Neural progenitor cell (in vitro differentiated cells): ENCODE data around the gene STX8.

ENCODE experiments used
- EZH2 ChIP-seq: fragments of 200-600 bp; sonication (generic); IDR thresholded peaks from 2 replicates; pipeline ENCODE4 v1.6.1; 2017; ENCODE audit warnings: antibody characterized with exemption, mild to moderate bottlenecking, moderate library complexity
- TF ChIP-seq, protein P1 (sequence below): fragments of 200-600 bp; sonication (generic); IDR thresholded peaks from 2 replicates; pipeline ENCODE4 v1.5.1; 2017; ENCODE audit warnings: antibody characterized with exemption, mild to moderate bottlenecking

DNA sequence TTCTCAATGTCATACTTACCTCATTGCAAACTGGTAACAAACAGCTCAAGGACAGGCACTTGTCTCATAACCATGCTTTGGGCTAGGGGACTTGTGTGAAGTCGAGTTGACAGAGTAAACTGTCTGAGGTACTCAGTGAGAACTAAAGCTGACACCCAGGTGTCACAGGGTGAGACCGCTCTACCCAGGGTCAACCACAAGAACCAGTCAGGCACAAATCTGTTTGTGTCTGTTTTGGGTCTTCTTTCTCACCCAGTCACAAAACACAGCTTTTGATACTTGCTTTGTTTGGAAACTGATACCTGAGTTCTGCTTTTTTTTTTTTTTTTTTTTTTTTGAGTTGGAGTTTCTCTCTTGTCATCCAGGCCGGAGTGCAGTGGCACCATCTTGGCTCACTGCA lies 161.1 kb downstream of the STX8 start:
- TF ChIP-seq, protein P1, sequence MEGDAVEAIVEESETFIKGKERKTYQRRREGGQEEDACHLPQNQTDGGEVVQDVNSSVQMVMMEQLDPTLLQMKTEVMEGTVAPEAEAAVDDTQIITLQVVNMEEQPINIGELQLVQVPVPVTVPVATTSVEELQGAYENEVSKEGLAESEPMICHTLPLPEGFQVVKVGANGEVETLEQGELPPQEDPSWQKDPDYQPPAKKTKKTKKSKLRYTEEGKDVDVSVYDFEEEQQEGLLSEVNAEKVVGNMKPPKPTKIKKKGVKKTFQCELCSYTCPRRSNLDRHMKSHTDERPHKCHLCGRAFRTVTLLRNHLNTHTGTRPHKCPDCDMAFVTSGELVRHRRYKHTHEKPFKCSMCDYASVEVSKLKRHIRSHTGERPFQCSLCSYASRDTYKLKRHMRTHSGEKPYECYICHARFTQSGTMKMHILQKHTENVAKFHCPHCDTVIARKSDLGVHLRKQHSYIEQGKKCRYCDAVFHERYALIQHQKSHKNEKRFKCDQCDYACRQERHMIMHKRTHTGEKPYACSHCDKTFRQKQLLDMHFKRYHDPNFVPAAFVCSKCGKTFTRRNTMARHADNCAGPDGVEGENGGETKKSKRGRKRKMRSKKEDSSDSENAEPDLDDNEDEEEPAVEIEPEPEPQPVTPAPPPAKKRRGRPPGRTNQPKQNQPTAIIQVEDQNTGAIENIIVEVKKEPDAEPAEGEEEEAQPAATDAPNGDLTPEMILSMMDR, result no peak
- TF ChIP-seq EZH2, result no peak
